ENCODE results near the gene DIP2B.

The DIP2B gene

GRCh38 chr12:50635857-50636256 lies 131.1 kb downstream of the DIP2B start:
- no peak for DNase-seq (ENCODE audit: low read depth in 2 of 2)

DNA sequence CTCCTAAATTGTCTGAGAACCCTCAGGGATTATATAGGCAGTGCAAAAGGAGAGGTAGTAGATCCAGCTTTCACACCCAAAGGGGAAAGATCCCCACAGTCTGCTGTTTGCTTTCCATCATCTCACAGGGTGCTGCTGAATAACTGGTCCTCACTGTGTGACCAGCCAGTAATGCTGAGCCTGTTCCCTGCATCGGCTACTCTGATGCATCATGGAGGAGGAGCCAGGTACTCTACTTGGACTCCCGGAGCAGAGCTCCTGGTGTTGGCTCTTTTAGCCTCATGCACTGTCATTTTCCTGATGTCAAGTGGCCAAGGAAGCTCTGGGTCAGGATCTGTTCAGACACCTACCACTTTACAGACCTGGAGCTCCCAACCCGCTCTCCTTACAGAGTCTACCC lies 131.7 kb downstream of the DIP2B start:
- no peak for DNase-seq (ENCODE audit: low read depth in 2 of 2)

DNA sequence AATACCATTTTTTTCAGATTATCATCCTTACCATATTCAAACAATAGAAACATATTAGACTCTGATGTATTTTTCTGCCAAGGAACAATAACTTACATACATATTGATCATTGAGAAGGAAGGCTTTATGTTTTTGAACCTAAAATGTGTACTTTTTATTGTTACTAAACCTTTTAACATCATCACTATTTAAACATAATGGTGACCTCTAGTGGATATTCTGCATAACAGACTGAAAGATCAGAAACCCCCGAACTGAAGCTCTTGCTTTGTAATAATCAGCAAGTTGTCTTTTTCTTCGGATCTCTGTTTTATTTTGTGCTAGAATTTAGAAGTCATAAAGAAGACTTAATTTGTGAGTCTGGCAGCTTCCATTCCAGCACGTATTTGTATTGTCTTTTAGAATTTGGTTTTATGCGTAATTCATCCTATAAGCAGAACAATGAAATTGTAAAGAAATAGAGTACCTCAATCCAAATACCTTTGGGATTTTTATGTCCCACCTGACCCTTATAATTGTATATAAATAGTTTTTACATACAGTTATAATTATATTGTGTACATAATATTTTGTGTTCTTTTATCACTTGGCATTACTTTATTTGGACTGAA lies 133.2 kb downstream of the DIP2B start:
- DNase-seq (ENCODE audit: low read depth in 2 of 2): no peak

- no peak for DNase-seq (ENCODE audit: low read depth in 2 of 2)
These were observed 133.7 kb downstream of the DIP2B start for GRCh38 chr12:50638482-50638880.

DNA sequence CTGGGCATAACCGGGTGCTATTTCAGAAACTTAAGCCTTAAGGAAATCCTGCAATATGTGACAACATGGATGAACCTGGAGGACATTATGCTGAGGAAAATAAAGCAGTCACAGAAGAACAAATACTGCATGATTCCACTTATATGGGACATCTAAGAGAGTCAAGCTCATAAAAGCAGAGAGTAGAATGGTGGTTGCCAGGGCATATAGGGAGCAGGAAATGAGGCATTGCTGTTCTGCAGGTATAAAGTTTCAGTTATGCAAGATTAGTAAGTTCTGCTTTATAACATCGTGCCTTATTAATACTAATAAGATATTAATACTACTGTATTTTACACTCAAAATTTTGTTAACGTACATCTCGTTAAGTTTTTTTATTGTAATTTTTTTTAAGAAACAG lies 134.9 kb downstream of the DIP2B start:
- no peak for DNase-seq (ENCODE audit: low read depth in 2 of 2)

- no peak for DNase-seq (ENCODE audit: low read depth in 2 of 2)
These were observed 135.6 kb downstream of the DIP2B start for GRCh38 chr12:50640321-50640939.

DNA sequence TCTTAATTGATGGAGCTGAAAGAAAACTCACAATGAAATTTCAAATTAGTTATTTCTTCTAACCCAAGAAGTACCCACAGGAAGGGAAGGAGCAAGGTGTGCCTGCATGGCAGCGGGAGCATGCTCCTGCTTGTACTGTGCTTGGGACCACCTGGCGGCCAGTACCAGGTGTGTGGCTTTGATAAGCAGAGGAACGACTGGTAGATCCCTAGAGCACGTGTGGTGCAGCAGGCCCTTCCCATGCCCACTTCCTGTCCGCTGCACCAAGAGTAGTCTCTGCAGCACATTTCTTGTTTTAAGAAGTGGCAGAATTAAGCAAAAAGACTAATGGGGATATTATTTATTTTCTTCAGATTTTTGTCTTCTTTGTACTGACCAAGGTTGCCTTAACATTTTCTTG lies 136.8 kb downstream of the DIP2B start:
- no peak for DNase-seq (ENCODE audit: low read depth in 2 of 2)

GRCh38 chr12:50642035-50642451 lies 137.3 kb downstream of the DIP2B start:
- DNase-seq (ENCODE audit: low read depth in 2 of 2): no peak

DNA sequence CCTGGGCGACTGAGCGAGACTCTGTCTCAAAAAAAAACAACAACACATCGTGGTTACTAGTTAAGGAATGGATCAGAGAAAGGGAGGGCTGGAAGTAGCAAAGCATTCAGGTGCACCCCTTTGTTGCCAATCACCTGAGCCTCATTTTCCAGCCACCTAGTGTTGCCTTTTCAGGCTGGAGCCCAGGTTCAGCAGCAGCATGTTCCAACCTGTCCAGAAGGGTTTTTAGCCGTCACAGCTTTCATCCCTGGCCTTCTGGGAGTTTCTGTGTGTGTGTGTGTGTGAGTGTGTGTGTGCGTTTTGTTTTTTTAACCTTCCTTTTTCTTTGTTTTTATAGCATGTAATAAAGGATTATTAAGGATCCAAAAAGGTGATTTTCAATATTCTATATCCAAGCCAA lies 138.0 kb downstream of the DIP2B start:
- DNase-seq (ENCODE audit: low read depth in 2 of 2): no peak

DNA sequence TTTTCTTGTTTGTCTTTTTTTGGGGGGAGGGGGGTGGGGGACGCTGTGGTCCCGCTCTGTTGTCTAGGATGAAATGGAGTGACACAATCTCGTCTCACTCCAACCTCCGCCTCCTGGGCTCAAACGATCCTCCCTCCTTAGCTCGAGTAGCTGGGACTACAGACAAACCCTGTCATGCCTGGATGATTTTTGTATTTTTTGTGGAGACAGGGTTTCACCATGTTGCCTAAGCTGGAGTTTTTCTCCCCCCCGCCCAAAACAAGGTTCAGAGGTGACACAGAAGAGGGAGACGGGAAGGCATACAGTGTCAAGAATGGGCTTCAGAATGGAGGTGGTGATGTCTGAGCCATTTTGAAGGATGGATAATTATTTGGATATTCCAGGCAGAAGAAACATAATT lies 142.2 kb downstream of the DIP2B start:
- no peak for DNase-seq (ENCODE audit: low read depth in 2 of 2)

DNA sequence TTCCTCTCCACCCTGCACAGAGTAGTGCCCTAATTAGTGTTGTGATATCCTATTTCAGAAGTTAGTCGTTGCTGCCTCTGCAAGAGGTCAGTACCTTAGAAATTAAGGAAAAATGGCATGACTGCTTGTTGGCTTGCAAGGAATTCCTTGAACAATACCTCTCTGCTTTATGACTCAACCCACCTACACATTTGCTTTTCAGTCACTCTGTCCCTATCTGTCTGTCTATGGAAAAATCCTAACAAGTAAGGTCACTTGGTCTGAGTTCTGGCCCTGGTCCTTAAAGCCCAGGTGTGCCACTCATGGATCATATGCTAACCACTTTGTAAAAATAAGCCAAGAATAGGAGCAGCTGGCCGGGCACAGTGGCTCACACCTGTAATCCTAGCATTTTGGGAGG lies 142.7 kb downstream of the DIP2B start:
- DNase-seq (ENCODE audit: low read depth in 2 of 2): no peak

DNA sequence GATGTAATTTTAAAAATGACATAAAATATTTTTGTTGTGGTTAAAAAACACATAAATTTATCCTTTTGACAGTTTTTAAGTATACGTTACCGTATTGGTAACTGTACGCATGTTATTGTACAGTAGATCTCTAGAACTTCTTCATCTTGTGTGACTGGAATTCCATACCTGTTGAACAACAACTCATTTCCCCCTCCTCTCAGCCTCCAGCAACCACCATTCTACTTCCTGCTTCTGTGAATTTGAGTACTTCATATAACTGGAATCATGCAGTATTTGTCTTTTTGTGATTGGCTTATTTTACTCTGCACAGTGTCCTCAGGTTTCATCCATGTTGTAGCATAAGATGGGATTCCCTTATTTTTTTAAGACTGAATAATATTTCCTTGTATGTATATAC lies 145.5 kb downstream of the DIP2B start:
- no peak for DNase-seq (ENCODE audit: low read depth in 2 of 2)

GRCh38 chr12:50655374-50655921 lies 150.7 kb downstream of the DIP2B start:
- DNase-seq (ENCODE audit: low read depth in 2 of 2): no peak

DNA sequence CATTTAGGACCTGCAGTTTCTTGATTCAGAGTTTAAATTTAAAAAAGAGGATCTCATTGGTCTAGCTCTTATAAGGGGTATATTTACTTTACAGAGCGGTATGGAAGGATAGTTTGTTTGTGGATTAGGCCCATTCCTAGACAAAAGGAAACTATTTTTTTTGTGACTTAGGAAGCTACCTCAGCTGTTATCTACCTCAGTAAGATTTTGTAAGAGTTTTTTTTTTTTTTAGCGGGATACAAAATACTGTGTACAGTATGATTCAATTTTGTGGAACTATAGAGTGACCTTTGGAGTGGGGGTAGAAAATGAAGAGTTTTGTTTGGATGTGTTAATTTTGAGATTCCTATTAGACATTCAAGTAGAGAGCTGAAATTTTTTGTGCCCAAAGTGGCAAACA lies 154.5 kb downstream of the DIP2B start:
- DNase-seq (ENCODE audit: low read depth in 2 of 2): no peak

GRCh38 chr12:50659690-50660424 lies 155.1 kb downstream of the DIP2B start:
- no peak for DNase-seq (ENCODE audit: low read depth in 2 of 2)

DNA sequence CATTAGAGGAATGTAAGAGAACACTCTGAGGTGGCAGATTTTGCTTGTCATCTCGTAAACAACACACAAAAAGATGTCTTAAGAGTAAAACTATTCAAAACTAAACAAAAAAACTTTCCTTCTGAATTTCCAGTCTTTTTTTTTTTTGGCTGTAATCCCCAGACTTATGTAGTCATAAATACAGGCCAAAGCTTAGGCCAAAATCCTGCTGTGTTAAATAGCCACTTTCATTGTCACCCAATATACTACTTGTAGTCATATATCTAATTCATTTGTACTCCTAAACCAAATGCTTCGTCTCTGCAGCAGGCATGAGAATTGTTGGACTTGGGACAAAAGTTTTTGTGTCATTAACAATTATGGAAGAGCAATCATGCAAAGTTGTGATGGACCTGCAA lies 155.6 kb downstream of the DIP2B start:
- no peak for DNase-seq (ENCODE audit: low read depth in 2 of 2)

DNA sequence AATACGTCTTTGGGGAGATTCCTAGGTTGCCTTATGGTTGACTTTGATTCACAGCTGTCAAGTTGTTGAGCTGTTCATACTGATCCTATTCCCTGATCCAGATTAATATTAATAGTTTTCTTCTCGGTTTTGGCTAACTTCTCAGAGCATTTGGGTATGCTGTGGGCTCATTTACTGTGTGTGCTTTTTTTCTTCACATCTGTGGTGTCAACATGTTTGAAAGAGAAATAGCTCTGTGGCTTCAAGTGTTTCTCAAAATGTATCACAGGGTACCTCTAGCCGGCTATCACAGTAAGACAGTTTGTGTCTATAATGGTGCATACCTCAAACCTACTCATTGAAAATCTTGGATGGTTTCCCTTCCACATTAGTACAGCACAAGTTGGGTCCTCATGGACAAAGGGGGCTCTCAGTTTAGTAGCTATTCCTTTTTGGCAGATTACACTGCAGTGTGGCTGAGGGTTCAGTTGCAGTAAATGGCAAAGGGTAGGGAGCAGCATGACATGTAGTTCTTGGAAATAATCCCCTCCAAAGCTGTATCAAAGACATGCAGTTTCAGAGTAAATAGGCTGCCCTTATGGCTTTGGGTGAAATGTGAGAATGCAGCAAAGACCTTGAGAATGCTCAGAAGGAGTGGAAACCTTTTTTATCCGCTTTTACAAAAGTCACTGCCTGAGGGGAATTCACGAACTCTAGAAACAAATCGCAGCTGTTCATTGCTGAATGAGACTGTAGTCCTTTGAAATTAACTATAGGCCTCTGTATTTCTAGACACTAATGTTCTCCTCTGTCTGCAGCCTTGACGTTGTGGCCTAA lies 156.7 kb downstream of the DIP2B start:
- DNase-seq (ENCODE audit: low read depth in 2 of 2): no peak

DNA sequence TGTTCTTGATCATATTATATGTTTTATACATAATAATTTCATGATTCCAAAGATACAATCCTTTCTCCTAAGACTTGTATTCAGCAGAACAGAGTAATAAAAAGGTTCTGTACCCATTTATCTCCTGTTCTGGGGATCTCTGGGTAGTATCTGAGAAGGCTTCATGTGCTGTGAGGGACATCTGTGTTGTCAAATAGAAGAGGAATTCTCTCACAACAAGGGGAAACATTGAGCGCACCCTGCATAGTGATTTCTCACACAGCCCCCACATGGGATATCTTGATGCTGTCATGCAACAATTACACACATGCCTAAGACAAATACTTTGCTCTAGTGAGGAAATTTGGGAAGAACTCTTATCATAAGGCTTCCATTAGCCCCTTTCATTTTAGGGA lies 157.3 kb downstream of the DIP2B start:
- no peak for DNase-seq (ENCODE audit: low read depth in 2 of 2)

- no peak for DNase-seq (ENCODE audit: low read depth in 2 of 2)
These were observed 160.4 kb downstream of the DIP2B start for GRCh38 chr12:50665170-50665569.

- no peak for DNase-seq (ENCODE audit: low read depth in 2 of 2)
These were observed 160.8 kb downstream of the DIP2B start for GRCh38 chr12:50665609-50666008.

GRCh38 chr12:50666023-50666422 lies 161.2 kb downstream of the DIP2B start:
- DNase-seq (ENCODE audit: low read depth in 2 of 2): no peak

GRCh38 chr12:50672158-50672557 lies 167.4 kb downstream of the DIP2B start:
- no peak for DNase-seq (ENCODE audit: low read depth in 2 of 2)

All from stimulated activated CD8-positive, alpha-beta memory T cell treated with anti-CD3 and anti-CD28 coated beads, Interleukin-7, amount 100 ng/mL, for 4 hours (primary cell).